OCI-LY1 (cell line): ENCODE measurements around the gene GGCT.

Experiments
- EZH2 ChIP-seq: fragments of 200-600 bp; sonication (generic), shearing (Covaris generic); IDR thresholded peaks from 2 replicates; pipeline ENCODE4 v1.8.0; 2017; ENCODE audit warnings: borderline replicate concordance, mixed run types, mild to moderate bottlenecking, antibody characterized with exemption, low read length, moderate library complexity, mixed read lengths
- TF ChIP-seq, protein P1 (sequence below): fragments of 200-600 bp; sonication (generic), shearing (Covaris generic); IDR thresholded peaks from 2 replicates; pipeline ENCODE4 v1.5.1; 2017; ENCODE audit warnings: mild to moderate bottlenecking, antibody characterized with exemption, low read length, moderate library complexity, mixed read lengths

GRCh38 chr7:30546596-30546995, 42.0 kb upstream of the GGCT start:
- TF ChIP-seq, protein P1, sequence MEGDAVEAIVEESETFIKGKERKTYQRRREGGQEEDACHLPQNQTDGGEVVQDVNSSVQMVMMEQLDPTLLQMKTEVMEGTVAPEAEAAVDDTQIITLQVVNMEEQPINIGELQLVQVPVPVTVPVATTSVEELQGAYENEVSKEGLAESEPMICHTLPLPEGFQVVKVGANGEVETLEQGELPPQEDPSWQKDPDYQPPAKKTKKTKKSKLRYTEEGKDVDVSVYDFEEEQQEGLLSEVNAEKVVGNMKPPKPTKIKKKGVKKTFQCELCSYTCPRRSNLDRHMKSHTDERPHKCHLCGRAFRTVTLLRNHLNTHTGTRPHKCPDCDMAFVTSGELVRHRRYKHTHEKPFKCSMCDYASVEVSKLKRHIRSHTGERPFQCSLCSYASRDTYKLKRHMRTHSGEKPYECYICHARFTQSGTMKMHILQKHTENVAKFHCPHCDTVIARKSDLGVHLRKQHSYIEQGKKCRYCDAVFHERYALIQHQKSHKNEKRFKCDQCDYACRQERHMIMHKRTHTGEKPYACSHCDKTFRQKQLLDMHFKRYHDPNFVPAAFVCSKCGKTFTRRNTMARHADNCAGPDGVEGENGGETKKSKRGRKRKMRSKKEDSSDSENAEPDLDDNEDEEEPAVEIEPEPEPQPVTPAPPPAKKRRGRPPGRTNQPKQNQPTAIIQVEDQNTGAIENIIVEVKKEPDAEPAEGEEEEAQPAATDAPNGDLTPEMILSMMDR: no peak
- no peak for TF ChIP-seq EZH2
